Measurements from ENCODE around the gene BTNL3. TPM values are rescaled to one million over a fixed set of nuclear protein-coding genes. Genes with fewer than 3 reads are reported as not detected.

Gene BTNL3
- total and polyA plus RNA-seq, 9 of the 15 experiments (the other 6 are each of a cell fraction or from before 2014, with no cell fraction given) = 0.03 to 0.44 (median 0.04) TPM; not detected in 4

DNA sequence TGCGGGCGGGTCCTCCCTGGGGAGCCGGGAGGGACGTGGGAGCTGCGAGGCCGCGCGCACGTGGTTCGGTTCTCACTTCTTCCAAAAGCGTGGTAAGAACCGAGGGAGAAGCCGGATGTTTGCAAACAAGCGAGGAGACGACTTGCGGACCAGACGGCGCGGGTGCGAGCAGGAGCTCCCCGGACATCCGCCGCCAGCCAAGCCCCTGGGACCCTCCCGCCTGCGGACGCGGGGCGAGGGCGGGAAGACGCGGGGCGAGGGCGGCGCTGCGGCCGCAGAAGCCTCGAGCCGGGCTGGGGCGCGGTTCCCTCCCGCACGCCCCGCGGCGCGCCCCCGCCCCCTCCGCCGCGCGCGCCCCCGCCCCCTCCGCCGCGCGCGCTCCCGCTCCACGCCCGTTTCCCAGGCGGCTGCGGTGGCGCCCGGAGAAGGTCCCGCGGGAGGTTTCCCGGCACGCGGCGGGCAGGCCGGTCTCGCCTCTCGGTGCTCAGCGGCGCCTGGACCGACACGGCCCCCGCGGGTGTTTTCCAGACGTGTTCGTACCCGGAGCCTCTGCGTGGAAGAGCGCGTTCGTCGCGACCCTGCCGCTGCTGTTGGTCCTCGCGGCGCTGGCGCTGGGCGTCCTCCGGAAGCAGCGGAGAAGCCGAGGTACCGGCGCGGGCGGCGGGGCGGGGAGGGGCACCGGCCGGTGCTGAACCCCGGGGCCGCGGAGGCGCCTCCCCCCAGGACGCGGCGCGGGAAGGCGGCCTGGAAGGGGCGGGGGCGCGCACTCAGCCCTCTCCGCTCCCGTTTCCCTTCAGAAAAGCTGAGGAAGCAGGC lies 64.2 kb downstream of the BTNL3 start (continued):
- no peak; the same call in 1 of the 2 replicates for TF ChIP-seq KAT7 (CRISPR knock-in tag; IDR thresholded peaks at IDR 0.05; ENCODE audit: borderline replicate concordance)
- TF ChIP-seq ZFP1 (CRISPR knock-in tag; IDR thresholded peaks at IDR 0.05) = 0 out of 2 replicates have a peak, but pooled peaks have one; percentile 27
- no peak for TF ChIP-seq POLR3A (IDR thresholded peaks at IDR 0.05; ENCODE audit: borderline replicate concordance, extremely low read depth, insufficient read depth, insufficient read length)
- no peak for TF ChIP-seq RFX7 (CRISPR knock-in tag; IDR thresholded peaks at IDR 0.05)
- TF ChIP-seq ZNF253 (CRISPR knock-in tag; conservative IDR thresholded peaks at IDR 0.05) = no peak
- no peak for TF ChIP-seq HDAC1 (IDR thresholded peaks at IDR 0.05)
- TF ChIP-seq, protein P1, sequence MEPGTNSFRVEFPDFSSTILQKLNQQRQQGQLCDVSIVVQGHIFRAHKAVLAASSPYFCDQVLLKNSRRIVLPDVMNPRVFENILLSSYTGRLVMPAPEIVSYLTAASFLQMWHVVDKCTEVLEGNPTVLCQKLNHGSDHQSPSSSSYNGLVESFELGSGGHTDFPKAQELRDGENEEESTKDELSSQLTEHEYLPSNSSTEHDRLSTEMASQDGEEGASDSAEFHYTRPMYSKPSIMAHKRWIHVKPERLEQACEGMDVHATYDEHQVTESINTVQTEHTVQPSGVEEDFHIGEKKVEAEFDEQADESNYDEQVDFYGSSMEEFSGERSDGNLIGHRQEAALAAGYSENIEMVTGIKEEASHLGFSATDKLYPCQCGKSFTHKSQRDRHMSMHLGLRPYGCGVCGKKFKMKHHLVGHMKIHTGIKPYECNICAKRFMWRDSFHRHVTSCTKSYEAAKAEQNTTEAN (CRISPR knock-in tag; IDR thresholded peaks at IDR 0.05) = no peak
- 0 out of 2 replicates have a peak, but pooled peaks have one; percentile 41 for TF ChIP-seq ZNF431 (CRISPR knock-in tag; IDR thresholded peaks at IDR 0.05)
- TF ChIP-seq ARID1B (IDR thresholded peaks at IDR 0.05) = no peak
- TF ChIP-seq, protein P2, sequence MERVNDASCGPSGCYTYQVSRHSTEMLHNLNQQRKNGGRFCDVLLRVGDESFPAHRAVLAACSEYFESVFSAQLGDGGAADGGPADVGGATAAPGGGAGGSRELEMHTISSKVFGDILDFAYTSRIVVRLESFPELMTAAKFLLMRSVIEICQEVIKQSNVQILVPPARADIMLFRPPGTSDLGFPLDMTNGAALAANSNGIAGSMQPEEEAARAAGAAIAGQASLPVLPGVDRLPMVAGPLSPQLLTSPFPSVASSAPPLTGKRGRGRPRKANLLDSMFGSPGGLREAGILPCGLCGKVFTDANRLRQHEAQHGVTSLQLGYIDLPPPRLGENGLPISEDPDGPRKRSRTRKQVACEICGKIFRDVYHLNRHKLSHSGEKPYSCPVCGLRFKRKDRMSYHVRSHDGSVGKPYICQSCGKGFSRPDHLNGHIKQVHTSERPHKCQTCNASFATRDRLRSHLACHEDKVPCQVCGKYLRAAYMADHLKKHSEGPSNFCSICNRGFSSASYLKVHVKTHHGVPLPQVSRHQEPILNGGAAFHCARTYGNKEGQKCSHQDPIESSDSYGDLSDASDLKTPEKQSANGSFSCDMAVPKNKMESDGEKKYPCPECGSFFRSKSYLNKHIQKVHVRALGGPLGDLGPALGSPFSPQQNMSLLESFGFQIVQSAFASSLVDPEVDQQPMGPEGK (CRISPR knock-in tag; IDR thresholded peaks at IDR 0.05; ENCODE audit: borderline replicate concordance) = no peak
- TF ChIP-seq ZSCAN32 (CRISPR knock-in tag; IDR thresholded peaks at IDR 0.05) = no peak
- TF ChIP-seq, protein P3, sequence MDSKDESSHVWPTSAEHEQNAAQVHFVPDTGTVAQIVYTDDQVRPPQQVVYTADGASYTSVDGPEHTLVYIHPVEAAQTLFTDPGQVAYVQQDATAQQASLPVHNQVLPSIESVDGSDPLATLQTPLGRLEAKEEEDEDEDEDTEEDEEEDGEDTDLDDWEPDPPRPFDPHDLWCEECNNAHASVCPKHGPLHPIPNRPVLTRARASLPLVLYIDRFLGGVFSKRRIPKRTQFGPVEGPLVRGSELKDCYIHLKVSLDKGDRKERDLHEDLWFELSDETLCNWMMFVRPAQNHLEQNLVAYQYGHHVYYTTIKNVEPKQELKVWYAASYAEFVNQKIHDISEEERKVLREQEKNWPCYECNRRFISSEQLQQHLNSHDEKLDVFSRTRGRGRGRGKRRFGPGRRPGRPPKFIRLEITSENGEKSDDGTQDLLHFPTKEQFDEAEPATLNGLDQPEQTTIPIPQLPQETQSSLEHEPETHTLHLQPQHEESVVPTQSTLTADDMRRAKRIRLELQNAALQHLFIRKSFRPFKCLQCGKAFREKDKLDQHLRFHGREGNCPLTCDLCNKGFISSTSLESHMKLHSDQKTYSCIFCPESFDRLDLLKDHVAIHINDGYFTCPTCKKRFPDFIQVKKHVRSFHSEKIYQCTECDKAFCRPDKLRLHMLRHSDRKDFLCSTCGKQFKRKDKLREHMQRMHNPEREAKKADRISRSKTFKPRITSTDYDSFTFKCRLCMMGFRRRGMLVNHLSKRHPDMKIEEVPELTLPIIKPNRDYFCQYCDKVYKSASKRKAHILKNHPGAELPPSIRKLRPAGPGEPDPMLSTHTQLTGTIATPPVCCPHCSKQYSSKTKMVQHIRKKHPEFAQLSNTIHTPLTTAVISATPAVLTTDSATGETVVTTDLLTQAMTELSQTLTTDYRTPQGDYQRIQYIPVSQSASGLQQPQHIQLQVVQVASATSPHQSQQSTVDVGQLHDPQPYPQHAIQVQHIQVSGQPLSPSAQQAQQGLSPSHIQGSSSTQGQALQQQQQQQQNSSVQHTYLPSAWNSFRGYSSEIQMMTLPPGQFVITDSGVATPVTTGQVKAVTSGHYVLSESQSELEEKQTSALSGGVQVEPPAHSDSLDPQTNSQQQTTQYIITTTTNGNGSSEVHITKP (IDR thresholded peaks at IDR 0.05; ENCODE audit: partially characterized antibody) = no peak
- no peak for TF ChIP-seq DIDO1 (tag; IDR thresholded peaks at IDR 0.05; ENCODE audit: low read depth)
- no peak for TF ChIP-seq NFATC3 (IDR thresholded peaks at IDR 0.05)
- TF ChIP-seq BDP1 (IDR thresholded peaks at IDR 0.05; ENCODE audit: insufficient read depth, insufficient read length) = no peak
- TF ChIP-seq ETV6 (IDR thresholded peaks at IDR 0.05; ENCODE audit: borderline replicate concordance in 1 of 2, low read depth in 2 of 2, low read length in 1 of 2) = no peak
- no peak for TF ChIP-seq ETV6 (CRISPR knock-in tag; IDR thresholded peaks at IDR 0.05; ENCODE audit: borderline replicate concordance)
- TF ChIP-seq, protein P4, sequence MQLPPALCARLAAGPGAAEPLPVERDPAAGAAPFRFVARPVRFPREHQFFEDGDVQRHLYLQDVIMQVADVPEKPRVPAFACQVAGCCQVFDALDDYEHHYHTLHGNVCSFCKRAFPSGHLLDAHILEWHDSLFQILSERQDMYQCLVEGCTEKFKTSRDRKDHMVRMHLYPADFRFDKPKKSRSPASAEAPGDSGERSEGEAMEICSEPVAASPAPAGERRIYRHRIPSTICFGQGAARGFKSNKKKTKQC (CRISPR knock-in tag; IDR thresholded peaks at IDR 0.05) = peak; percentile 46
- TF ChIP-seq FOXP1 (CRISPR knock-in tag; IDR thresholded peaks at IDR 0.05) = peak; percentile 84
